Measurements from ENCODE around the gene BSN.
A peak's percentile ranks its signal among the peaks of the same experiment; 100 is the strongest.

BSN gene

DNA sequence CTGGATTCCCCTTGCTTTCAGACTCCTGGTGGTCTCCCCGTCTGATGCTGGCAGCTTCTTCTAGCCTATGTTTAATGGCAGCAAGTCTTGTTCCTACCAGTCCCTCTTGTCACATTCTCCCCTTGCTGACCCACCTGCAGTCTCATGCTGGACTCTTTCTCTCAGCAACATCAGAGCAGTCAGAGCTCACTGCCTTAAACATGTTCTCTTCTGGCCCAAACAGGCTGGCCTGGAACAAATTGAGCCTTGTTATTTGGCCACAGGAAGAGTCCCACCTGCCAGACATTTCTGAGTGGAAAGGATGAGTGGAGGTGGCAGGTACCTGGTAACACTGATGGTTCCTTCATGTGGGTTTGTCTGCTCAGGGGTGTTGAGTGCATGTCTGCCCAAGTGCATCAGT lies 60.7 kb downstream of the BSN start:
- DNase-seq (ENCODE audit: low read depth) = no peak
- no peak overlapping the region for H3K4me3 ChIP-seq (ENCODE audit: control insufficient read depth, low read depth, low read length)
- TF ChIP-seq CTCF (IDR thresholded peaks at IDR 0.05; ENCODE audit: control insufficient read depth, insufficient read depth, low read depth, low read length, missing control alignments) = no peak

GRCh38 chr3:49616061-49616460 lies 61.8 kb downstream of the BSN start:
- DNase-seq (ENCODE audit: low read depth) = no peak
- TF ChIP-seq CTCF (IDR thresholded peaks at IDR 0.05; ENCODE audit: control insufficient read depth, insufficient read depth, low read depth, low read length, missing control alignments) = no peak

DNA sequence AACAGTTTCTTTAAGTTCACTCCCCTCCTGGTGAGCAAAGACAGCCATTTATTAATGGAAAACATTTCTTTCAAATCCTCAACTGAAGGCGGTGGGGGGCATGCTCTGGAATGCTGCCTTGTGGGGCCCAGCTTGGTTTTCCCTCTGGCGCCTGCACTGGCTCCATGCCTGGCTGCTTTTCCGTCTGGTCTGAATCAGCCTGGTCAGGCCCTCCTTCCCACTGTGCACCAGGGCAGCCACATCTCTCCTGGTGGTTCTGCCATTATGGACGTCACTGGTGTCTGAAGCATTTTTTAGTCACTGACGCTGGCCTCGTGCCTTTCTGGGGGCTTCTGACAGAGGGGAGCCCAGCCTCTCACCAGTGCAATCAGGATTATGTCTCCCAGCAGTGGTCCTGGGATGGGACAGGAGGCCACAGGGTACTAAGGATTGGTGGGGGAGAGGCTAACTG lies 62.2 kb downstream of the BSN start:
- no peak for TF ChIP-seq CTCF (IDR thresholded peaks at IDR 0.05; ENCODE audit: control insufficient read depth, insufficient read depth, low read depth, low read length, missing control alignments)
- H3K4me3 ChIP-seq (ENCODE audit: control insufficient read depth, low read depth, low read length) = no peak overlapping the region
- peak; percentile 18 for DNase-seq (ENCODE audit: low read depth)

More at GRCh38 chr3:49616061-49616460, 61.8 kb downstream of the BSN start:
- no peak overlapping the region for H3K4me3 ChIP-seq (ENCODE audit: control insufficient read depth, low read depth, low read length)

DNA sequence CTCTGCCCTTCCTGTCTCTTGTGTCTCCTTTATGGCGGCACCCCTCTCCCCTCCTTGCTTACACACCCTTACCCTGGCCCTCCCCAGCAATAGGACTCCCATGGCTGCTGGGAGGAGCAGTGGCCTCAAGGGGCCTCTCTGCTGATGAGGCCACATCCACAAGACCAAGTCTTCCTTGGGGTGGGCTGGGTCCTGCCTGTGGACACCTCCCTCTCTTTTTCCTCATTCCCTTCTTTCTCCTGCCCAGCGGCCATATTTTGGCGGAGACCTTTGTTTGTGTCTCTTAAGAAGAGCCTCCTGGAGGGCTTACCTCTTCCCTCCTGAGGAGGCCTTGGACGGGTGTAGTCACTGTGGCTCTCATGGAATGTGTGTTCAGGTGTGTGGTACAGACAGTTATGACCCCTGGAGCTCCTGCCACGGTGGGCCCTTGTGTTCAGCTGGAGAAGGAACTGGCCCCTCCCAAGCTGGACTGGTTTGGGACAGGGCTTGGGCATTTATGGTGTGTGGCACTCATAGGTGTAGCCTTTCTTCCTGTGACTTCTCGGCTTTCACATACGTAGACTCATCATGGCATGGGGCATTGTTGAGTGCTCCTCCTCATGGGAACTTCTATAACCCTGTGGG lies 63.2 kb downstream of the BSN start:
- no peak overlapping the region for H3K4me3 ChIP-seq (ENCODE audit: control insufficient read depth, low read depth, low read length)
- TF ChIP-seq CTCF (IDR thresholded peaks at IDR 0.05; ENCODE audit: control insufficient read depth, insufficient read depth, low read depth, low read length, missing control alignments) = no peak
- no peak for DNase-seq (ENCODE audit: low read depth)

DNA sequence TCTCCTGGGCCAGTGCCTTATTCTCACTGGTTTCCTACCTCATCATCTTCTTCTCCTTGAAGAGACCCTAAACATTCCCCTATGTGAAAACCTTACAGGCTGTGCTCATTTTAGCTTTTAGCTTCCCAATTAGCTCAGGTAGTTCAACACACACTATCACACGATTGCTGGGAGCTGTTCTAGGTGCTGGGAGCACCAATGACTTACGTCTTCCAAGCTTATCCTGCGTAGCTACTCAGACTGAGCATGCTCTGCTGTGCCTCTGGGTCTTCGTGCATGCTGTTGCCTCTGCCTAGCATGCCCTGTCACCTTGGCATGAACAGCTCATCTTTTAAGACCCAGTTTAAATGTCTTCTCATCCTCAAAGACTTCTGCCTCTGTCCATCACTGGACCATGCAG lies 64.1 kb downstream of the BSN start:
- no peak overlapping the region for H3K4me3 ChIP-seq (ENCODE audit: control insufficient read depth, low read depth, low read length)
- no peak for TF ChIP-seq CTCF (IDR thresholded peaks at IDR 0.05; ENCODE audit: control insufficient read depth, insufficient read depth, low read depth, low read length, missing control alignments)
- no peak for DNase-seq (ENCODE audit: low read depth)

GRCh38 chr3:49619649-49620048 lies 65.4 kb downstream of the BSN start:
- no peak for DNase-seq (ENCODE audit: low read depth)

More at GRCh38 chr3:49619649-49620048, 65.4 kb downstream of the BSN start:
- no peak overlapping the region for H3K4me3 ChIP-seq (ENCODE audit: control insufficient read depth, low read depth, low read length)
- TF ChIP-seq CTCF (IDR thresholded peaks at IDR 0.05; ENCODE audit: control insufficient read depth, insufficient read depth, low read depth, low read length, missing control alignments) = no peak

Data from AG09309 (cell line).